Heart left ventricle (tissue), 13 donors: ENCODE data around the gene TSSC4.

Source experiments
- CTCF ChIP-seq, 12 donors: fragments of 200-600 bp; sonication (generic) in 4 of 12; IDR thresholded peaks; one replicate each; pipeline versions ENCODE4 v1.5.0 to v1.8.0; 2018 to 2022; ENCODE audit warnings: antibody characterized with exemption in 12 of 12, mild to moderate bottlenecking in 5 of 12
- POLR2A ChIP-seq, 2 donors: fragments of 450-650 bp; IDR thresholded peaks; one replicate each; pipeline ENCODE4 v1.6.1; 2017; ENCODE audit warnings: antibody characterized with exemption in 2 of 2, mild to moderate bottlenecking in 2 of 2, moderate library complexity in 2 of 2
- donor health status: ischemic (EF 13 %, LVEDD 7.1; RV severe dilation, severe dysfunction).
- donor health status: DM: no; HTN: yes; CAD: no.
- donor health status: DM: no; HTN: no; CAD: no.
- donor health status: ischemic (EF 25% LVEDD 6.9; RV normal size, moderate dysfunction).
- donor health status: ischemic (EF 25% LVEDD 5.7; RV mildly dilated, moderate dysfunction).
- donor health status: ischemic (EF 35%, LVEDD 5.7; RV mildly dilated, moderate dysfunction).
- donor health status: nonischemic (EF 11% LVEDD 7.7; RV severe dilation, severe dysfunction).
- donor health status: DM: yes; HTN: yes; CAD: no.
- donor health status: PGD.
- donor health status: ischemic (EF 29% LVEDD 5.4; RV normal size, mild dysfunction).
- donor health status: nonischemic (EF 23%, LVEDD 6.1; RV moderate dilation, normal function).

DNA sequence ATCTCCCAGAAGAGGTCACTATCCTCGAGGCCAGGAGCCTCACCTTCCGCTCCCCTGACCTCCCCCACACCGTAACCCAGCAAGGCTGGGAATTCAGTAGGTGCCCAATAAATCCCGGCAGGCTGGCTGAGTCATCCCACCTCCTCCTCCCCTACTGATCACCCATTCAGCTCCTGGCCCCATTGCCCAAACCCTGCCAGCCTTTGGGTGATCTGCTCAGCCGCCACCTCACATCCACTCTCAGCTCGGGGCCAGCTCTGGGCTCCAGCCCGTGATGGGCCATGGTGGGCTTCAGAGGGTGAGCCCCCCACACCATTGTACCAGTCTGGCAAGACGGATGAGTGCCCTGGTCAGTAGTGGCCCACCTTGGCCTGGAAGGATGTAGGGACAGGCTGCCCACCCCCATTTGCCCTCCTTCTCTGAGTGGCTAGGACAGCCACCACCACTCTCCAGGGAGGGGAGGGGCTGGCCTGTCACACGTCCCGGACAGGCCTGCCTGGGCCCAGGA is 35.5 kb downstream of the TSSC4 start:
- no peak for TF ChIP-seq POLR2A (IDR thresholded peaks at IDR 0.05)
- no peak for TF ChIP-seq CTCF (IDR thresholded peaks at IDR 0.05)
